Neutrophil (primary cell): Measurements from ENCODE around the gene ERAS.

Source experiments
- H3K27ac ChIP-seq: fragments of 200-600 bp; sonication (generic); 2 replicates; pipeline ENCODE4 v1.5.1; 2016; ENCODE audit warnings: mild to moderate bottlenecking, moderate library complexity
- H3K27me3 ChIP-seq: fragments of 200-600 bp; sonication (generic); 2 replicates; pipeline ENCODE4 v1.6.0; 2016; ENCODE audit warnings: mild to moderate bottlenecking
- H3K36me3 ChIP-seq: fragments of 200-600 bp; sonication (generic); 2 replicates; pipeline ENCODE4 v1.5.1; 2017
- H3K4me1 ChIP-seq, 2 experiments: fragments of 200-600 bp in 1 of 2; sonication (generic) in 1 of 2; 1 replicate in 1 of 2; 2 replicates in 1 of 2; pipeline versions ENCODE4 v1.5.1 to v1.6.1; 2013 to 2016; ENCODE audit warnings: low read depth in 1 of 2, low read length in 1 of 2, mild to moderate bottlenecking in 1 of 2, moderate library complexity in 1 of 2; ENCODE audit not compliant: control insufficient read depth in 1 of 2, insufficient read depth in 1 of 2
- H3K4me3 ChIP-seq, 2 experiments: fragments of 200-600 bp in 1 of 2; sonication (generic) in 1 of 2; 1 replicate in 1 of 2; 2 replicates in 1 of 2; pipeline ENCODE4 v1.5.1; 2013 to 2016; ENCODE audit warnings: low read depth in 1 of 2, low read length in 1 of 2, mild to moderate bottlenecking in 1 of 2, moderate library complexity in 1 of 2
- H3K9me3 ChIP-seq: fragments of 200-600 bp; sonication (generic); 2 replicates; pipeline ENCODE4 v1.5.1; 2016
- TF ChIP-seq, protein P1 (sequence below): fragments of 200-600 bp; sonication (generic); IDR thresholded peaks from 2 replicates; pipeline ENCODE4 v1.5.1; 2016; ENCODE audit warnings: antibody characterized with exemption

ERAS gene

DNA sequence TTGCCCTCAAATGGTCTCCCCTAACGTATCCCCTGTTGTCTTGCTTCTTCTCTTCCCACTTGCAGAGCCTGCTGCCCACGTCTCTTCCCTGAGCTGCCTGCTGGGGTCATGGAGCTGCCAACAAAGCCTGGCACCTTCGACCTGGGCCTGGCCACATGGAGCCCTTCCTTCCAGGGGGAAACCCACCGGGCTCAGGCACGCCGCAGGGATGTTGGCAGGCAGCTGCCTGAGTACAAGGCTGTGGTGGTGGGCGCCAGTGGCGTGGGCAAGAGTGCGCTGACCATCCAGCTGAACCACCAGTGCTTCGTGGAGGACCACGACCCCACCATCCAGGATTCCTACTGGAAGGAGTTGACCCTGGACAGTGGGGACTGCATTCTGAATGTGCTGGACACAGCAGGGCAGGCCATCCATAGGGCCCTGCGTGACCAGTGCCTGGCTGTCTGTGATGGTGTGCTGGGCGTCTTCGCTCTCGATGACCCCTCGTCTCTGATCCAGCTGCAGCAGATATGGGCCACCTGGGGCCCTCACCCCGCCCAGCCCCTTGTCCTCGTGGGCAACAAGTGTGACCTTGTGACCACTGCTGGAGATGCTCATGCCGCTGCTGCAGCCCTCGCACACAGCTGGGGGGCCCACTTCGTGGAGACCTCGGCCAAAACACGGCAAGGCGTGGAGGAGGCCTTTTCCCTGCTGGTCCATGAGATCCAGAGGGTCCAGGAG is 2.9 kb downstream of the ERAS start:
- Histone ChIP-seq H3K27me3 (peaks cover 91% of the 10 kb centered on the region), H3K27ac (no peak overlapping the region), H3K4me1 (peaks cover 0 to 3% of the 10 kb centered on the region in 2 experiments), H3K36me3 (peaks cover 6% of the 10 kb centered on the region), H3K4me3 (no peak overlapping the region), H3K9me3 (no peaks in the 10 kb centered on the region)
- TF ChIP-seq, protein P1, sequence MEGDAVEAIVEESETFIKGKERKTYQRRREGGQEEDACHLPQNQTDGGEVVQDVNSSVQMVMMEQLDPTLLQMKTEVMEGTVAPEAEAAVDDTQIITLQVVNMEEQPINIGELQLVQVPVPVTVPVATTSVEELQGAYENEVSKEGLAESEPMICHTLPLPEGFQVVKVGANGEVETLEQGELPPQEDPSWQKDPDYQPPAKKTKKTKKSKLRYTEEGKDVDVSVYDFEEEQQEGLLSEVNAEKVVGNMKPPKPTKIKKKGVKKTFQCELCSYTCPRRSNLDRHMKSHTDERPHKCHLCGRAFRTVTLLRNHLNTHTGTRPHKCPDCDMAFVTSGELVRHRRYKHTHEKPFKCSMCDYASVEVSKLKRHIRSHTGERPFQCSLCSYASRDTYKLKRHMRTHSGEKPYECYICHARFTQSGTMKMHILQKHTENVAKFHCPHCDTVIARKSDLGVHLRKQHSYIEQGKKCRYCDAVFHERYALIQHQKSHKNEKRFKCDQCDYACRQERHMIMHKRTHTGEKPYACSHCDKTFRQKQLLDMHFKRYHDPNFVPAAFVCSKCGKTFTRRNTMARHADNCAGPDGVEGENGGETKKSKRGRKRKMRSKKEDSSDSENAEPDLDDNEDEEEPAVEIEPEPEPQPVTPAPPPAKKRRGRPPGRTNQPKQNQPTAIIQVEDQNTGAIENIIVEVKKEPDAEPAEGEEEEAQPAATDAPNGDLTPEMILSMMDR, result no peak

DNA sequence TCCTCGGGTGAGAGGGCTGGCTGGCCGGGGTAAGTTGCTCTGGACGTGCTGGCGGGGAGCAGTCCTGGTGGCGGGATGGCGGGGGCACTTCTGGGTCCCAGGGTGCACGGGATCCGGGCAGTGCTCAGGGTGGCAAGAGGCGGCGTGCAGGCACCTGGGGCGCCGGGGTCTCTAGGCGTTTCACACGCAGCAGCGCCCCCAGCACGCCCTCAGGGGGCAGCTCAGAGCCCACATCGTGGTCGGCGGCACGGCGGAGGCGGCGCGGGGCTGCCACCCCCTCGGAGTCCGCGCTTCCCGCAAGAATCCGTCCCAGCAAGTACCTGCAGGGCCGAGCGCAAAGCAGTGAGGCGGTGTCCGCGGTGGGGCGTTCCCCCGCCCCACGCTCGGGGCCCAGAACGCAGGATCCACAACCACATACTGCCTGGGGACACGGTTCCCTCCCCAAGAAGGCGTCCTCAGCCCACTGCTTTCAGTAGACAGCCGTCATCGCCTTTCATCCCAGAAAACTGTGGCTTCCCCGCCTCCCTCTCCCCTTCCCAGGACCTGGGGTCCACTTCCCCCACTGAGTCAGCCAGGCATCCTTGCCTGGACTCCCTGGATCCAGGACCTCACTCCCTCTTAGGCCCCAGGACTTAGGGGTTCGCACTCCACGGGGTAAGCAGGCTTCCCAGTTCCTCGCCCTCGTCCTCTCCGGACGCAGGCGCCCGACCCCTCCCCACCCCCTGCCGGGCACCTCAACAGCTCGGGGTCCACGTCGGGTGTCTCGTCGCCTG is 5.0 kb downstream of the ERAS start:
- Histone ChIP-seq H3K9me3 (no peaks in the 10 kb centered on the region), H3K4me3 (no peak overlapping the region)
- TF ChIP-seq, protein P1, result no peak

DNA sequence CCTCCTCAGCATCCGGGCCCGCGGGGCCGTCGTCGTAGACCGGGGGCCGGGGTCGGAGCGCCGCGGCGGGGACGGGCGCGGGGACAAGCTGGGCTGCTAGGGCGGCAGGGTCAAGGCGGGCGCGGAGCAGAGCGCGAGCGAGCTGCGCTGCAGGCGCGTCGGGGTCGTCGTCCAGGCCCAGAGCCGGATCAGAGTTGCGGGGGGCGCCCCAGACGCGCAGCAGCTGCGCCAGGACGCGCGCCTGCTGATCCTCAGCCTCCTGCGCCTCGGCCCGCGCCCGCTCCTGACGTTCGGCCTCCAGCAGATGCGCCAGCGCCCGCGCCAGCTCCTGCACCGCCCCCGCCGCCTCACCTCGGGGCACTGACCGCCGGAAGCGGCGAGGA is 5.6 kb downstream of the ERAS start:
- TF ChIP-seq, protein P1, result no peak
- Histone ChIP-seq H3K4me3 (no peak overlapping the region), H3K27me3 (peaks cover 100% of the 10 kb centered on the region), H3K9me3 (no peaks in the 10 kb centered on the region), H3K36me3 (no peaks in the 10 kb centered on the region), H3K4me1 (peaks cover 0 to 3% of the 10 kb centered on the region in 2 experiments), H3K27ac (no peak overlapping the region)

More for the DNA sequence above, 5.0 kb downstream of the ERAS start:
- H3K27me3 ChIP-seq, result peaks cover 100% of the 10 kb centered on the region
- no peaks in the 10 kb centered on the region for H3K36me3 ChIP-seq
- H3K27ac ChIP-seq, result no peak overlapping the region
- H3K4me1 ChIP-seq, result peaks cover 0 to 3% of the 10 kb centered on the region in 2 experiments

DNA sequence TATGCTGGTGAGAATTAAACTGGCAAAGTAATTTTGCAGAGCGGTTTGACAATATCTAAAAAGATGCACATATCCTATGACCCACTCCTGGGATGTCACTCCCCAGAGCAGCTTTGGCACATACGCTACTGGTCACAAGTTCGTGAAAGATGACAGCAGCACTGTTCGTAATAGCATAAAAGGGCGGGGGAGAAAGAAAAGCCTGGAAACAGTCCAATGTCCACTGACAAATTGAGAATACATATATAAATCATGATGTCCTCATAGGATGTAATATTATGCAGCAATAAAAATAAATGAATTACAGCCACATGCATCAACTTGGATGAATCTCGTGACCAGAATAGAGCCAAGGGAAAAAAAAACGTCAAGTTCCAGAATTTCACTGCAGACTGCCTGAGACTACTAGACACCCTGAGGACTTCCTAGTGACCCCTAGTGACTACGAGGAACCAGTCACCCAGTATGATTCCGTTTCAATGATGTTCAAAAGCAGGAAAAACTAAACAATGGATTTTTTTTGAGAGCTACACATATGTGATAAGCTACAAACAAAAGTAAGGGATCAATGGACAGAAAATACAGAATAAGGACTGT is 7.3 kb downstream of the ERAS start:
- peaks cover 92% of the 10 kb centered on the region for H3K27me3 ChIP-seq
- H3K9me3 ChIP-seq, result no peaks in the 10 kb centered on the region
- H3K27ac ChIP-seq, result no peak overlapping the region
- no peaks in the 10 kb centered on the region for H3K36me3 ChIP-seq
- H3K4me3 ChIP-seq, result no peak overlapping the region
- TF ChIP-seq, protein P1, result no peak
- H3K4me1 ChIP-seq, result peaks cover 0 to 3% of the 10 kb centered on the region in 2 experiments

DNA sequence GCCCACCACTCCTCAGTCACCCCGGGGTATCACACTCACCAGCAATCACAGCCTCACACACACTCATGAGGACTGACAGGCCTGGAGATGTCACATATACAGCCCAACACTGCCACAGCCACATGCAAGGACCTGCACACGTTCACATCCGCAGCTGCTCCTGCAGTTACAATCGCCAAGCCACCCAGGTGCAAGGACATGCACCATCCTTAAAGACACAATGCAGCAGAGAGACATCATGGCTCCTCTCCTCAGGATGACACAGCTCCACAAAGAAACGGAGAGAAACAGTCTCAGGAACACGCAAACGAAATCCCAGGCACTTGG is 8.0 kb downstream of the ERAS start:
- Histone ChIP-seq H3K27me3 (peaks cover 91% of the 10 kb centered on the region), H3K4me3 (no peak overlapping the region), H3K4me1 (peaks cover 0 to 3% of the 10 kb centered on the region in 2 experiments), H3K9me3 (no peaks in the 10 kb centered on the region), H3K36me3 (no peaks in the 10 kb centered on the region), H3K27ac (no peak overlapping the region)
- TF ChIP-seq, protein P1, result no peak
